CD4-positive, alpha-beta T cell treated with Interleukin-15 for 1 hour (primary cell): ENCODE data around the gene FGFRL1.

Source experiments
- DNase-seq: peaks from one replicate; pipeline ENCODE4 v3.0.0-alpha.2; 2020

Gene FGFRL1

GRCh38 chr4:1009542-1010394 lies 1.7 kb upstream of the FGFRL1 start:
- peak; percentile 60 for DNase-seq

GRCh38 chr4:1010395-1011021 lies 918 bp upstream of the FGFRL1 start:
- DNase-seq, result peak; percentile 74

- DNase-seq, result no peak
Observed at GRCh38 chr4:1011666-1012033, 224 bp downstream of the FGFRL1 start.

- no peak for DNase-seq
Observed at GRCh38 chr4:1012034-1012739, 761 bp downstream of the FGFRL1 start.

GRCh38 chr4:1013225-1014073 lies 2.0 kb downstream of the FGFRL1 start:
- no peak for DNase-seq

GRCh38 chr4:1014291-1015167 lies 3.1 kb downstream of the FGFRL1 start:
- no peak for DNase-seq

- no peak for DNase-seq
Observed at GRCh38 chr4:1015179-1015578, 3.8 kb downstream of the FGFRL1 start.

GRCh38 chr4:1015746-1016145 lies 4.3 kb downstream of the FGFRL1 start:
- DNase-seq, result no peak

- no peak for DNase-seq
Observed at GRCh38 chr4:1017211-1017610, 5.8 kb downstream of the FGFRL1 start.

- no peak for DNase-seq
Observed at GRCh38 chr4:1017706-1018105, 6.3 kb downstream of the FGFRL1 start.

GRCh38 chr4:1018147-1019020 lies 7.0 kb downstream of the FGFRL1 start:
- no peak for DNase-seq

- no peak for DNase-seq
Observed at GRCh38 chr4:1019320-1019719, 7.9 kb downstream of the FGFRL1 start.

GRCh38 chr4:1019729-1020470 lies 8.5 kb downstream of the FGFRL1 start:
- DNase-seq, result no peak

- DNase-seq, result peak; percentile 41
Observed at GRCh38 chr4:1021386-1022050, 10.1 kb downstream of the FGFRL1 start.

- no peak for DNase-seq
Observed at GRCh38 chr4:1022051-1022738, 10.8 kb downstream of the FGFRL1 start.

- no peak for DNase-seq
Observed at GRCh38 chr4:1022739-1023066, 11.3 kb downstream of the FGFRL1 start.

- DNase-seq, result no peak
Observed at GRCh38 chr4:1023075-1023640, 11.7 kb downstream of the FGFRL1 start.

- DNase-seq, result no peak
Observed at GRCh38 chr4:1023895-1024740, 12.7 kb downstream of the FGFRL1 start.
